CD4-positive, alpha-beta T cell (primary cell): ENCODE measurements around the gene IRF8. TPM values are rescaled to one million over a fixed set of nuclear protein-coding genes. Genes with fewer than 3 reads are reported as not detected.
A peak's percentile ranks its signal among the peaks of the same experiment; 100 is the strongest.

ENCODE experiments used
- ATAC-seq: fragments of 200-7000 bp; cut with Tn5 transposase; one replicate; pipeline ENCODE4 v1.10.0; 2022; ENCODE audit warnings: mild to moderate bottlenecking; ENCODE audit not compliant: poor library complexity
- CTCF ChIA-PET: fragments of 350-600 bp; sonication (Branson Sonifier 250); formaldehyde crosslinking; loops from one replicate; lab custom pipeline; 2021; ENCODE audit warnings: antibody characterized with exemption, inconsistent platforms; lab: Charles Lee
- POLR2A ChIA-PET: fragments of 350-600 bp; sonication (Branson Sonifier 250); formaldehyde crosslinking; loops from one replicate; lab custom pipeline; 2021; ENCODE audit warnings: antibody characterized with exemption, inconsistent platforms; lab: Charles Lee
- DNase-seq, 14 experiments: peaks; one replicate each; pipeline ENCODE4 v3.0.0-alpha.2; 2013 to 2020; ENCODE audit warnings: mixed read lengths in 2 of 14
- H3K27ac ChIP-seq, 2 donors: one replicate each; pipeline versions ENCODE4 v1.5.1 to v1.7.0; 2013; ENCODE audit warnings: low read length in 2 of 2, low read depth in 1 of 2, mild to moderate bottlenecking in 1 of 2
- H3K27me3 ChIP-seq, 2 experiments: 1 replicate in 1 of 2; 2 replicates in 1 of 2; pipeline versions ENCODE4 v1.6.1 to v1.7.0; 2013; ENCODE audit warnings: low read length in 2 of 2, control low read depth in 1 of 2, mild to moderate bottlenecking in 1 of 2, moderate library complexity in 1 of 2; ENCODE audit not compliant: insufficient read depth in 2 of 2, control insufficient read depth in 1 of 2
- H3K36me3 ChIP-seq: one replicate; pipeline ENCODE4 v1.6.1; 2013; ENCODE audit warnings: low read length, control low read depth; ENCODE audit not compliant: insufficient read depth
- H3K4me1 ChIP-seq: one replicate; pipeline ENCODE4 v1.6.1; 2013; ENCODE audit warnings: low read length, control low read depth; ENCODE audit not compliant: insufficient read depth
- H3K4me3 ChIP-seq: one replicate; pipeline ENCODE4 v1.5.1; 2013; ENCODE audit warnings: mild to moderate bottlenecking, low read length, moderate library complexity
- H3K9me3 ChIP-seq, 2 experiments: 1 replicate in 1 of 2; 2 replicates in 1 of 2; pipeline versions ENCODE4 v1.6.1 to v1.7.0; 2013; ENCODE audit warnings: low read length in 2 of 2, mild to moderate bottlenecking in 2 of 2, control low read depth in 1 of 2, moderate library complexity in 1 of 2; ENCODE audit not compliant: control insufficient read depth in 1 of 2, insufficient read depth in 1 of 2
- H3K27ac Mint-ChIP-seq: one replicate; pipeline ENCODE4 v1.8.0; 2020; ENCODE audit warnings: mixed read lengths
- H3K27me3 Mint-ChIP-seq: one replicate; pipeline ENCODE4 v1.8.0; 2021; ENCODE audit warnings: mixed read lengths
- H3K36me3 Mint-ChIP-seq: one replicate; pipeline ENCODE4 v1.8.0; 2021; ENCODE audit warnings: low read depth, mixed read lengths
- H3K4me1 Mint-ChIP-seq: one replicate; pipeline ENCODE4 v1.8.0; 2021; ENCODE audit warnings: low read depth, mixed read lengths
- H3K4me3 Mint-ChIP-seq: one replicate; pipeline ENCODE4 v1.8.0; 2020; ENCODE audit warnings: mild to moderate bottlenecking, mixed read lengths
- H3K9me3 Mint-ChIP-seq: one replicate; pipeline ENCODE4 v1.8.0; 2020; ENCODE audit warnings: mixed read lengths
- CTCF ChIP-seq: fragments of 200-600 bp; IDR thresholded peaks from one replicate; pipeline ENCODE4 v1.8.0; 2022; ENCODE audit warnings: antibody characterized with exemption, mild to moderate bottlenecking
- intact Hi-C, 2 experiments: fragments of 100-400 bp; cut with DNase I in 1 of 2; cut with micrococcal nuclease in 1 of 2; formaldehyde crosslinking; loops; one replicate each; pipeline versions ENCODE4 v1.15.1 to v1.9.0; 2023 to 2025; cut with DNase I, micrococcal nuclease
- total RNA-seq, 174 experiments: library from RNA in 2 of 174; stranded (reverse) in 2 of 174; gene quantifications; one replicate each; pipeline ENCODE4 v1.2.3 and lab custom pipeline; 2021 to 2026

Gene IRF8
- total RNA-seq, 2 experiments from 2014 or later = 11.3 to 13.2 TPM

GRCh38 chr16:85928401-85928820 is 29.4 kb downstream of the IRF8 start:
- H3K27me3 Mint-ChIP-seq = no peaks in the 10 kb centered on the region
- peaks cover under 1% of the 10 kb centered on the region for H3K4me1 Mint-ChIP-seq
- H3K4me3 ChIP-seq = no peak overlapping the region
- no peaks in the 10 kb centered on the region for H3K9me3 ChIP-seq
- POLR2A ChIA-PET = no interaction called here
- H3K4me3 Mint-ChIP-seq = no peak overlapping the region
- H3K36me3 Mint-ChIP-seq = no peaks in the 10 kb centered on the region
- H3K27ac ChIP-seq = no peak overlapping the region
- no peak overlapping the region for H3K27ac Mint-ChIP-seq
- DNase-seq (peak in 2 of 14 experiments; percentile 57 to 67), ATAC-seq (no peak)
- no peak for TF ChIP-seq CTCF
- intact Hi-C loops = no loop called here
- no peaks in the 10 kb centered on the region for H3K27me3 ChIP-seq
- H3K4me1 ChIP-seq = peaks cover 8% of the 10 kb centered on the region
- H3K36me3 ChIP-seq = no peaks in the 10 kb centered on the region
- H3K9me3 Mint-ChIP-seq = no peaks in the 10 kb centered on the region
- CTCF ChIA-PET = no interaction called here

- H3K27ac Mint-ChIP-seq = no peak overlapping the region
- no peaks in the 10 kb centered on the region for H3K36me3 Mint-ChIP-seq
- ChIA-PET POLR2A (no interaction called here), CTCF (no interaction called here)
- no peaks in the 10 kb centered on the region for H3K27me3 ChIP-seq
- TF ChIP-seq CTCF = no peak
- DNase-seq (no peak), ATAC-seq (no peak)
- no peak overlapping the region for H3K4me3 Mint-ChIP-seq
- H3K9me3 ChIP-seq = no peaks in the 10 kb centered on the region
- H3K36me3 ChIP-seq = no peaks in the 10 kb centered on the region
- no peak overlapping the region for H3K4me3 ChIP-seq
- H3K27ac ChIP-seq = no peak overlapping the region
- H3K4me1 Mint-ChIP-seq = peaks cover 7% of the 10 kb centered on the region
- no peaks in the 10 kb centered on the region for H3K9me3 Mint-ChIP-seq
- intact Hi-C loops = no loop called here
- H3K4me1 ChIP-seq = peaks cover 8% of the 10 kb centered on the region
- H3K27me3 Mint-ChIP-seq = no peaks in the 10 kb centered on the region
Measured at GRCh38 chr16:85929259-85929721, 30.3 kb downstream of the IRF8 start.

GRCh38 chr16:85930301-85930700 is 31.3 kb downstream of the IRF8 start:
- no peak for TF ChIP-seq CTCF
- no peak overlapping the region for H3K4me3 ChIP-seq
- Mint-ChIP-seq H3K36me3 (no peaks in the 10 kb centered on the region), H3K4me3 (no peak overlapping the region), H3K27ac (no peak overlapping the region), H3K4me1 (peaks cover 18% of the 10 kb centered on the region), H3K27me3 (no peaks in the 10 kb centered on the region), H3K9me3 (no peaks in the 10 kb centered on the region)
- H3K4me1 ChIP-seq = peaks cover 14% of the 10 kb centered on the region
- ChIA-PET CTCF (no interaction called here), POLR2A (no interaction called here)
- no peaks in the 10 kb centered on the region for H3K9me3 ChIP-seq
- H3K36me3 ChIP-seq = no peaks in the 10 kb centered on the region
- intact Hi-C loops = no loop called here
- no peak for DNase-seq
- no peak overlapping the region for H3K27ac ChIP-seq
- no peak for ATAC-seq
- no peaks in the 10 kb centered on the region for H3K27me3 ChIP-seq
